Keratinocyte (primary cell): ENCODE measurements around the gene SFXN2. TPM values are rescaled to one million over a fixed set of nuclear protein-coding genes. Genes with fewer than 3 reads are reported as not detected.

Experiments used
- DNase-seq: peaks from one replicate; pipeline ENCODE4 v3.0.0-alpha.2; 2011; ENCODE audit warnings: low read depth, missing footprints, low spot score
- FAIRE-seq: peaks from 2 replicates; lab custom pipeline; 2011; peaks lifted over from hg19 to GRCh38; lab: Jason Lieb, UNC
- H2AFZ ChIP-seq: 2 replicates; pipeline ENCODE4 v1.6.0; 2012; ENCODE audit warnings: low read length, control low read depth, inconsistent platforms; ENCODE audit not compliant: control insufficient read depth
- H3K27ac ChIP-seq: 2 replicates; pipeline ENCODE4 v1.5.1; 2011; ENCODE audit warnings: low read length; ENCODE audit not compliant: control insufficient read depth, insufficient read depth
- H3K27me3 ChIP-seq: 3 replicates; pipeline ENCODE4 v1.6.0; 2011; ENCODE audit warnings: low read length; ENCODE audit not compliant: control insufficient read depth, insufficient read depth; ENCODE audit errors: extremely low read depth
- H3K36me3 ChIP-seq, 2 experiments: 2 replicates in 1 of 2; 3 replicates in 1 of 2; pipeline ENCODE4 v1.5.1; 2011; ENCODE audit warnings: low read length in 2 of 2, mild to moderate bottlenecking in 1 of 2; ENCODE audit not compliant: control insufficient read depth in 2 of 2, insufficient read depth in 2 of 2; ENCODE audit errors: extremely low read depth in 1 of 2
- H3K4me1 ChIP-seq: 3 replicates; pipeline ENCODE4 v1.5.1; 2011; ENCODE audit warnings: low read length; ENCODE audit not compliant: control insufficient read depth, insufficient read depth; ENCODE audit errors: extremely low read depth
- H3K4me2 ChIP-seq: 3 replicates; pipeline ENCODE4 v1.6.0; 2011; ENCODE audit warnings: low read depth, low read length; ENCODE audit not compliant: control insufficient read depth, insufficient read depth; ENCODE audit errors: extremely low read depth
- H3K4me3 ChIP-seq, 3 experiments: fragments of 200-600 bp in 1 of 3; sonication (generic) in 1 of 3; 2 replicates in 2 of 3; 3 replicates in 1 of 3; pipeline ENCODE4 v1.5.1; 2011 to 2016; ENCODE audit warnings: low read length in 3 of 3, mild to moderate bottlenecking in 3 of 3, control low read depth in 2 of 3, inconsistent platforms in 1 of 3, low read depth in 1 of 3, mixed read lengths in 1 of 3, mixed run types in 1 of 3, moderate library complexity in 1 of 3; ENCODE audit not compliant: control insufficient read depth in 2 of 3, insufficient read depth in 2 of 3; ENCODE audit errors: extremely low read depth in 1 of 3
- H3K79me2 ChIP-seq: 2 replicates; pipeline ENCODE4 v1.6.0; 2012; ENCODE audit warnings: low read length; ENCODE audit not compliant: control insufficient read depth, insufficient read depth
- H3K9ac ChIP-seq: 3 replicates; pipeline ENCODE4 v1.6.0; 2011; ENCODE audit warnings: low read length; ENCODE audit not compliant: control insufficient read depth, insufficient read depth; ENCODE audit errors: extremely low read depth
- H3K9me1 ChIP-seq: 3 replicates; pipeline ENCODE4 v1.6.0; 2011; ENCODE audit warnings: low read length; ENCODE audit not compliant: control insufficient read depth, insufficient read depth; ENCODE audit errors: extremely low read depth
- H3K9me3 ChIP-seq: 2 replicates; pipeline ENCODE4 v1.5.1; 2012; ENCODE audit warnings: low read depth, low read length; ENCODE audit not compliant: control insufficient read depth
- H4K20me1 ChIP-seq: 3 replicates; pipeline ENCODE4 v1.6.0; 2011; ENCODE audit warnings: low read length; ENCODE audit not compliant: control insufficient read depth, insufficient read depth; ENCODE audit errors: extremely low read depth
- EZH2 ChIP-seq: IDR thresholded peaks from one replicate; pipeline ENCODE4 v1.6.1; 2012; ENCODE audit warnings: inconsistent platforms, mild to moderate bottlenecking, low read length, moderate library complexity
- dilution Hi-C: fragments of 300-500 bp; cut with MboI; formaldehyde crosslinking; loops from one replicate; pipeline ENCODE4 v1.7.0; 2020; ENCODE audit warnings: low sequenced_read_pairs; ENCODE audit not compliant: extremely low pct_ligation_motif_present
- polyA plus RNA-seq, 5 experiments: library from polyadenylated mRNA; depleted of rRNA in 3 of 5; stranded (reverse) in 3 of 5; stranded (forward) in 1 of 5; unstranded in 1 of 5; fragments of >200 nt; gene quantifications; 1 replicate in 1 of 5; 2 replicates in 3 of 5; 3 replicates in 1 of 5; pipeline versions ENCODE4 v1.2.1 to v1.2.3, GENCODE V29; 2011 to 2012; ENCODE audit warnings: missing spikeins in 2 of 5, low read depth in 1 of 5, low replicate concordance in 1 of 5
- TF ChIP-seq, protein P1 (sequence below), 3 experiments: IDR thresholded peaks in 1 of 3; conservative IDR thresholded peaks in 1 of 3; optimal IDR thresholded peaks in 1 of 3; 2 replicates in 2 of 3; 3 replicates in 1 of 3; pipeline versions ENCODE3 to v1.5.1; 2011; ENCODE audit warnings: low read length in 3 of 3, mild to moderate bottlenecking in 3 of 3, moderate library complexity in 2 of 3, control low read depth in 1 of 3, inconsistent platforms in 1 of 3; ENCODE audit not compliant: insufficient read depth in 2 of 3; ENCODE audit errors: extremely low read depth in 1 of 3

Gene SFXN2
- polyA plus RNA-seq, 1 donor (not counting 4 experiments of a cell fraction or from before 2014, with no cell fraction given), result 5.0 TPM

DNA sequence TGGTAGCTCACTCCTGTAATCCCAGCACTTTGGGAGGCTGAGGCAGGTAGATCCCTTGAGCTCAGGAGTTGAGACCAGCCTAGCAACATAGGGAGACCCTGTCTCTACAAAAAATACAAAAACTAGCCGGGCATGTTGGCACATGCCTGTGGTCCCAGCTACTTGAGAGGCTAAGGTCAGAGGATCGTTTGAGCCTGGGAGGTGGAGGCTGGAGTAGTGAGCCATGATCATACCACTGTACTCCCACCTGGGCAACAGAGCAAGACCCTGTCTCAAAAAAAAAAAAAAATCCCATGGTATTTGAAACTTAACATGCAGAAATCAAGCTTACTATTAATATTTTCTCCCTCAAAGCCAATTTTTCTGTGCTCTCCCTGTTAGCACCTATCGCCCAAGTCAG, 5.9 kb downstream of the SFXN2 start:
- DNase-seq (no peak), FAIRE-seq (no peak)
- H3K9ac ChIP-seq, result no peak overlapping the region
- dilution Hi-C loops, result no loop called here
- H4K20me1 ChIP-seq, result no peaks in the 10 kb centered on the region
- TF ChIP-seq EZH2, result no peak
- TF ChIP-seq, protein P1, sequence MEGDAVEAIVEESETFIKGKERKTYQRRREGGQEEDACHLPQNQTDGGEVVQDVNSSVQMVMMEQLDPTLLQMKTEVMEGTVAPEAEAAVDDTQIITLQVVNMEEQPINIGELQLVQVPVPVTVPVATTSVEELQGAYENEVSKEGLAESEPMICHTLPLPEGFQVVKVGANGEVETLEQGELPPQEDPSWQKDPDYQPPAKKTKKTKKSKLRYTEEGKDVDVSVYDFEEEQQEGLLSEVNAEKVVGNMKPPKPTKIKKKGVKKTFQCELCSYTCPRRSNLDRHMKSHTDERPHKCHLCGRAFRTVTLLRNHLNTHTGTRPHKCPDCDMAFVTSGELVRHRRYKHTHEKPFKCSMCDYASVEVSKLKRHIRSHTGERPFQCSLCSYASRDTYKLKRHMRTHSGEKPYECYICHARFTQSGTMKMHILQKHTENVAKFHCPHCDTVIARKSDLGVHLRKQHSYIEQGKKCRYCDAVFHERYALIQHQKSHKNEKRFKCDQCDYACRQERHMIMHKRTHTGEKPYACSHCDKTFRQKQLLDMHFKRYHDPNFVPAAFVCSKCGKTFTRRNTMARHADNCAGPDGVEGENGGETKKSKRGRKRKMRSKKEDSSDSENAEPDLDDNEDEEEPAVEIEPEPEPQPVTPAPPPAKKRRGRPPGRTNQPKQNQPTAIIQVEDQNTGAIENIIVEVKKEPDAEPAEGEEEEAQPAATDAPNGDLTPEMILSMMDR (optimal IDR thresholded peaks at IDR 0.05 in 1 of 3, IDR thresholded peaks at IDR 0.05 in 1 of 3, conservative IDR thresholded peaks at IDR 0.05 in 1 of 3; ENCODE audit: extremely low read depth in 1 of 3, insufficient read depth in 2 of 3, low read length in 3 of 3), result no peak
- no peaks in the 10 kb centered on the region for H3K9me3 ChIP-seq
- H3K4me1 ChIP-seq, result peaks cover 8% of the 10 kb centered on the region
- H2AFZ ChIP-seq, result no peak overlapping the region
- no peaks in the 10 kb centered on the region for H3K27me3 ChIP-seq
- no peaks in the 10 kb centered on the region for H3K9me1 ChIP-seq
- H3K79me2 ChIP-seq, result peaks cover 3% of the 10 kb centered on the region
- H3K4me3 ChIP-seq, result no peak overlapping the region
- no peaks in the 10 kb centered on the region for H3K36me3 ChIP-seq
- H3K27ac ChIP-seq, result no peak overlapping the region
- H3K4me2 ChIP-seq, result no peak overlapping the region

DNA sequence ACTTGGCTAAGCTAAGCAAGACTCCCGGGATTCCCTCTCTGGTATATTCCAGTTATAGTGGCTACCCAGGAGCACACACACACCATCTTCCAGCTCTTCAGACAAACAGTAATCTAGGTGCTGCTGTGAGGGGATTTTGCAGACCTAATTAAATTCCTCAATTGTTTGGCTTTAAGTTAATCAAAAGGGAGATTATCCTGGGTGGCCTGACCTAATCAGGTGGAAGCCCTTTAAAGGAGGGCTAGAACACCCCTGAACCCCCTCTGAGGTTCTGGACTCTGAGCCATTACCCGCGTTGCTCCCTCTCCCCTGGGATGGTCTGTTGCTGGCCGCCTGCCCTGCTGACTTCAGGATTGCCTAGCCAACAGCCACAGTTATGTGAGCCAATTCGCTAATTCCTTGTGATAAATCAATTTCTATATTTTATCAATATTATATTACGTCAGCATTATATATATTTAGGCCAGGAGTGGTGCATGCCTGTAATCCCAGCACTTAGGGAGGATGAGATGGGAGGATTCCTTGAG, 6.4 kb downstream of the SFXN2 start:
- no peak for FAIRE-seq
- H3K9me3 ChIP-seq, result no peaks in the 10 kb centered on the region
- no peaks in the 10 kb centered on the region for H4K20me1 ChIP-seq
- H3K27me3 ChIP-seq, result no peaks in the 10 kb centered on the region
- H3K4me3 ChIP-seq, result no peak overlapping the region
- H3K79me2 ChIP-seq, result peaks cover 3% of the 10 kb centered on the region
- no peaks in the 10 kb centered on the region for H3K36me3 ChIP-seq
- no peak for TF ChIP-seq EZH2
- TF ChIP-seq, protein P1 (optimal IDR thresholded peaks at IDR 0.05 in 1 of 3, IDR thresholded peaks at IDR 0.05 in 1 of 3, conservative IDR thresholded peaks at IDR 0.05 in 1 of 3; ENCODE audit: extremely low read depth in 1 of 3, insufficient read depth in 2 of 3, low read length in 3 of 3), result no peak
- no peaks in the 10 kb centered on the region for H3K9me1 ChIP-seq
- dilution Hi-C loops, result no loop called here
- H3K4me2 ChIP-seq, result no peak overlapping the region
- peaks cover 3% of the 10 kb centered on the region for H3K4me1 ChIP-seq
- no peak for DNase-seq
- H3K9ac ChIP-seq, result no peak overlapping the region
- no peak overlapping the region for H3K27ac ChIP-seq
- H2AFZ ChIP-seq, result no peak overlapping the region
